HG03108 (cell line): ENCODE measurements around the gene JMJD1C.

Source experiments
- ATAC-seq: cut with Tn5 transposase; IDR thresholded peaks from one replicate; pipeline ENCODE4 v1.9.1; 2021; ENCODE audit warnings: moderate library complexity; ENCODE audit not compliant: unreplicated experiment

The JMJD1C gene

DNA sequence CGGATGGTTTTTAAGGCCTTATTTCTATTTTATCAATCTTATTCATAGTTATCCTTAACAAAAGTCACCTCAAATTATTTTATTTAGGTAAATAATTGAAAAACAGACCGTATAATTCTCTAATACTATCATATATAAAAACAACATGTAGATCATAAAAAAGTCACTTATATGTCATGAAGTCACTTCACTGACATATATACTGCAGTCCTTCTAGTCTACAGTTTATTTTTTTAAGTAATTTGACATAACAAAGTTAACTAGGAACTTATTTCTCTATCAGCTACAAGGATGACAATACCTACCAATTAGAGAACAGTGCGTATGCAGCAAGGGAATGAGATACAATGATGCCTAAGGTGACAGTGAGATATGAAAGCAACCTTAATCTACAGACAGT is 26.2 kb downstream of the JMJD1C start:
- ATAC-seq: no peak

DNA sequence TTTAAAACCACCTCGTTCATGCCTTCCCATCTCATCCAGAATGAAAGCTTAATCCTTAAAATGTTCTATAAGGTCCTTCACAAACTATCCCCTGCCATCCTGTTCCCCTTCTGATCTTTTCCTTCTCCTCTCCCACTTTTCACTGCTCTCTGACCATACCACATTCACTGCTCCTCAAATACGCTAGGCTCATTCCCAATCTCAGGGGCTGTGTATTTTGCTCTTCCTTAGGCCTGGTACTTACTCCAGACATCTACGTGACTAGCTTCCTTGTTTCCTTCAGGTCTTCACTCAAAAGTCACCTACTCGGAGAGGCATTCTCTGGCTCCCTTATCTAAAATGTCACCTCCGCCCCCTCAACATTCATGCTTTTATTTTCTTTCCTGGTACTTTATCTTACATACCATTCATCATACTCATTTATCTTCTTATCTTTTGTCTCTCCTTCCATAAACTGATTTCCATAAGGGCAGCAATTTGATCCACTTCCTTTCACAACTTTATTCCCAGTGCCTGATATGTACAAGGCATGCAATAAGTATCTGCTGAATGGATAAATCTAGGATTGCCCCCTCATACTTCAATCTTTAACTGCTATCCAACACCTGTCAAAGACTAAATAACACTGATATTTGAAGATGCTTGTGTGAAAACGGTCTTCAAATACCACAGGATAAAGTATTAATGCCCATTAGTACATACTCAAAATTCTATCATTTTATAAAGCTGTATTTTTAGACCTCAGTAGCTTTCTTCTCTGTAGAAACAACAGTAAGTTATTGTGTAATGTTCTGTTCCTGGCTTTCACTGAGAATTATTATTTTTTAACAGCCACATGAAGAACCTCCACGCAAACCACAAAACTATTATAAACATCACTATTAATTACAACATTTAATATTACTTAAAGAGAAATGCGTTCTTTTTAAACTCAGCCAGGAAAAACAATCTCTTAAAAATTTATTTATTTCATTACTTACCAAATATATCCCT is 27.0 kb downstream of the JMJD1C start:
- ATAC-seq: no peak

DNA sequence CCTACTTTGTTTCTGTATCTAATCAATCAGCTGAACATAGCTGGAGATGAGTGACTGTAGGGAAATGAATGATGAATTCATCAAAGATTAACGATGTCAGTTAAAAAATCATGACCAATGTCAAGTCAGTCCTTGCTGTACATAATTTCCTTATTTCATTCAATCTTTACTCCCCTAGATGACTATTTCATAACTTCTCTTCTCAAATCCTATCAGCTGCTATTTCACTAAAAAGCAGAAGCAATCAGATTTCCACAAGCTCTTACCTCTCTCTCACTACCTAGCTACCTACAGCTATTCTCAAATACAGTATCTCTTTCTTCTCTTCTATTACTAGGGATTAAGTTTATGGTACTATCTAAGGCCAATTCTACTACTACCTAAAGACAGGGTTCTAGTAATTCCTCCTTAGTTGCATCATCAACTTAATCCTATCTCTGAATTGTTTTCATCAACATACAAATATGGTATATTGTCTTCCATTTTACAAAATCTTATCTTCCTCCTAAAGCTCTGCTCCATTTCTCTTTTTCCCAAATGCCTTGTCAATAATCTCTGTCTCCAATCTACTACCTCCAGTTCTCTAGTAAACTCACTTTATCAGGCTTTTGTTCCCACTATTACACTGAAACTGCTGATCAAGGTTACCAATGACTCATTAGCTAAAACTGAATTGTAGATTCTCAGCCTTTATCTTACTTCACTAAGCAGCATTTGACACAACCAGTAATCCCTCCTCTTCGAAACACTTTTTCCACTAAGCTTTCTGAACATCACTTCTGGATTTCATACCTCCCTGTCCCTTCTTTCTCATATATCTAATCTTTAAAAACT is 28.4 kb downstream of the JMJD1C start:
- ATAC-seq: no peak

DNA sequence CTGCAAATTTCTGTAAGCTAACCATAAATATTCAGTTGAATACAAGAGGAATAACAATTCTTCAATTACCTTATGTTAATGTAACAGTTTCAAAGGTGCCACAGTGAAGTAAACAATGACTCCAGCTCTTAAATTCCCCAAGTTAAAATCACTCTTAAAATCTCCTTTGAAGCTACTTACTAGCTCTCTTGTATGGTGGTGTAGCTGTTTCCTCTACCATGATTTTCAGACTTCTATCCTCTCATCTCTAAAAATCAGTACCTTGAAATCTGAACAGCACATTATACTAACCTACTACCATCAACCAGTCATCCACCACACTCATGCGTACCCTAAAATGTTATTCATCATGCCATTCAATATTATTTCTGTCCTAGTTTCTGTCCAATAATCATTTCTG is 29.6 kb downstream of the JMJD1C start:
- ATAC-seq: no peak

DNA sequence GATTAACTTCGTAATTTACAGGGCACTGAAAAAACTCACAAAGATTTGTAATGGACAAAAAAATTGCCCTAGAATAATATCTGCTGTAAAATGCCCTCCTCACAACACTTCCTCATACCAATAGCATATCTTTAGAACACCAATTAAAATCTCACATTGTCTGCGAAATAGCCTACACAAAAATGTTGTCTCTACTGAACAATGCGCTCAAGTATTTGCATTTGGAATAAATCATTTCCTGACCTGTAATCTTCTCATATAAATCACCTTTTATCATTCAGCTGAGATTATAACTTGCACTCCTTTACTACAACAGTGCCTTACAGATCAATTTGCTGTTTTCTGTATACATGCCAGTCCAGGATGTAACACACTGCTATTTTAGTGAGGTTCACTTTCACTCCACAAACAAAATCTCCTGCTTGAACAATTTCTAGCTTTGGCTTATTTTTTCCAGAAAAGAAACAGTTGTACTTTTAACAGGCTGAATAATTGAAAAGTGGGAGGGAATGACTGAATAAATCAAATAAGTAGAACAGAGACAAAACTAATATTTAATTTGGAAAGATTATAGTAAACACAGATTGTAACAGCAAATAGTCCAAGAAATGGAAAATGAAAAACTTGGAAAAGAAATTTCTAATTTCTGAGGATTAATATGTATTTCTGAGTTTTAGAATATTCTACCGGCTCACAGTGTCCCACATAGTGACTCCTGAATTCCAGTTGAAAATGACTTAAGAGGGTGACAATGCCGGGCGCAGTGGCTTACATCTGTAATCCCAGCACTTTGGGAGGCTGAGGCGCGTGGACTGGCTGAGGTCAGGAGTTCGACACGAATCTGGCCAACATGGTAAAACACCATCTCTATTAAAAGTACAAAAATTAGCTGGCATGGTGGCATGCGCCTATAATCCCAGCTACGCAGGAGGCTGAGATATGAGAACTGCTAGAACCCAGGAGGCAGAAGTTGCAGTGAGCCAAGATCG is 30.6 kb downstream of the JMJD1C start:
- ATAC-seq: no peak

DNA sequence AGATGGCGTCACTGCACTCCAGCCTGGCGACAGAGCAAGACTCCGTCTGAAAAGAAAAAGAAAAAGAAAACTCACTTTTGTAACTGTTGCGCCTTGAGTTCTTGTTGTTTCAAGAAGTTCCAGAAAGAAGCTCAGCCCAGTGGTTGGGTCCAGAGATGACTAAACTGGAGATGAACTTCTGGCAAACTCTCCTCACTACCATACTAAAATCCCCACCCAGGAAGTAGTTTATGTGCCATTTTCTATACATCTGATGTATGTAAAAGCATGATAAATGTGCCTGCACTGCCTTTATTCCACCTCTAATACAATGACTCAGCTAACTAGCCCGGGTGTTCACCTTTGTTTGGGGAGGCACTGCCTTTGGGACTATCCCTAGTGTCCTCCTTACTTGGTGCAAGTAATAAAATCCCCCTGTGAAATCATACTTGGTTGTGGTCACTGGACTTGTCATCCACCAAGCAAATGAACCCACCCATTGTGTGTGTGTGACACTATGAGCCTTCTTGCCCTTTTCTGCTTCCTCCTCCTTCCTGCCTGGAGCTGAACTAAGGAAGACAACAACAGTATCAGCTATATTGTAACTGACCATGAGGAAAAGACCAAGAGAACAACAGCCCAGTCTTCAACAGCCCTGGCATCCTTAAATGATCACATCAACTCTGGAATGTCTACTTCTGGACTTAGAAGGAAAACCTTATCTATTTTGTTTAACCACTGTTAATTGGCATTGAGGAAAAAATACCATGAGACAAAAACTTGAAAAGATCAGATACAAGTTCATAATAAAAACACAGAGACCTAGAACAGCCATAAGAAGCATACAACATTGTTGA is 33.6 kb downstream of the JMJD1C start:
- peak; percentile 47 for ATAC-seq

DNA sequence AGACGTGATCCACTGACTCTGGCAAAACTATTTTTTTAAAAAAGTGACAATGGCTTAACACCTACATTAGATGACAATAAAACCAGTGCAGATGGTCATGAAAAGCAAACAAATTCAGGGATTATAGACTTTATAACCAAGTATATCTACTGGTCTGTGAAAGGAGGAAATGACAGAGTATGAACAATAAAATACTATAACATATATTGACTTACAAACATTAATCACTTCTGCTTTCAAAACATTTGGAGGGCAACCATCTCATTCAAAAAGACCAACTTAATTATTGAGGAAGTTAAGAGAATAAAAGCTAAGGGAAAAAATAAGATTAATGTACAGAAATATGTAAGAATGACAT is 34.8 kb downstream of the JMJD1C start:
- no peak for ATAC-seq

DNA sequence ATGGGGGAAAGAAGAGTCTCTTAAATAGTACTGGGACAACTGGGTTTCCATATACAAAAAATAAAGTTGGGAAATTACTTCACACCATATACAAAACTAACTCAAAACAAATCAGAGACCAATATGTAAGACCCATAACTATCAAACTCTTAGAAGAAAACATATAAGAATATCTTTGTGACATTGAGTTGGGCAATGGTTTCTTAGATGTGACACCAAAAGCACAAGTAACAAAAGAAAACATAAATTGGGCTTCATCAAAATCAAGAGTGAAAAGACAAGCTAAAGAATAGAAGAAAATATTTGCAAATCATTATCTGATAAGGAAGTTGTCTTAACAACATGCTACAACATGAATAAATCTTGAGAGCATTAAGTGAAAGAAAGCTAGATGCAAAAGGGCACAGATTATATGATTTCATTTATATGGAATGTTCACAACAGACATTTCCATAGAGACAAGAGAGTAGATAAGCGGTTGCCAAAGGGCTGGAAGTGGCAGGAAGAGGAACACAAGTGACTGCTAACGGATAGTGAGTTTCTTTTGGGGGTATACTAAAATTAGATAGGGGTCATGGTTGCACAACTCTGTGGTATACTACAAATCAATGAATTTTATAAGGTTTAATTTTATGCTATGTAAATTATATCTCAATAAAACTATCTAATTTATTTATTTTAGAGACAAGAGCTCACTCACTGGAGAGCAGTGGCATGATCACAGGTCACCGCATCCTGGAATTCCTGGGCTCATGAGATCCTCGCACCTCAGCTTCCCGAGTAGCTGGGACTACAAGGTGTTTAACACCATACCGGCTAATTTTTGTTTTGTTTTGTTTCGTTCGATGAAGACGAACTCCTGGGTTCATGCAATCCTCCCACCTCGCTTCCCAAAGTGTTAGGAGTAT is 35.4 kb downstream of the JMJD1C start:
- ATAC-seq: no peak

DNA sequence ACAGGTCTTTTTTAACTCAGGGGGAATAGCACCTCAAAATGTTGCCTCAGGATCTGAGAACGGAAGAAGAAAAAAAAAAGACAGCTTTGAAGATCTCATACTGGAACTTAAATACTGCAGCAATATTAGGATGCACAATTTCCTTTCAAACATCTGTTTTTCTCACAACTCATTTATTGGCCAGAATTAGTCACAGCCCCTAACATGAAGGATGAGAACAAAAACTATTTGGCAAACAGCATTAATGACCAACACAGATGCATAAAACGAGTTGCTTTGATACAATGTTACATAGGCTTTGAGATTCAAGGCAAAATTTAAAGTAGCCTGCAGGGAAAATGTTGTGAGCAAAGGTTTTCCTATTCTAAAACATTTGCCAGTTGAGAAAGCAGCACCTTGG is 36.5 kb downstream of the JMJD1C start:
- ATAC-seq: no peak

DNA sequence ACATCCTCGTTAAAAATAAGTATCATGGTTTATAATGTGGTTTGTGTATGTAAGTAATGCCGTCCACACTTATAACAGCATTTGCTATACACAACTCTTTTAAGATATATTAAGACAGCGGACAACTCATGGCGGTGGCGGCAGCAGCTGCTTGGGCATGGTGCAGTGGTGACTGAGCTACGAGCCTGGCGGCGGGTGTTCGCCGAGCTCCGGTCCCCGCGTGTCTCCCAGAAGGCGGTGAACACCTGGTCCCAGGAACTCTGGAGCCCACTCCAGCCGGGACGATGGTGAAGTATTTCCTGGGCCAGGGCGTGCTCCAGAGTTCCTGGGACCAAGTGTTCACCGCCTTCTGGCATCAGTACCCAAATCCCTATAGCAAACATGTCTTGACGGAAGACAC is 38.8 kb downstream of the JMJD1C start:
- ATAC-seq: no peak

DNA sequence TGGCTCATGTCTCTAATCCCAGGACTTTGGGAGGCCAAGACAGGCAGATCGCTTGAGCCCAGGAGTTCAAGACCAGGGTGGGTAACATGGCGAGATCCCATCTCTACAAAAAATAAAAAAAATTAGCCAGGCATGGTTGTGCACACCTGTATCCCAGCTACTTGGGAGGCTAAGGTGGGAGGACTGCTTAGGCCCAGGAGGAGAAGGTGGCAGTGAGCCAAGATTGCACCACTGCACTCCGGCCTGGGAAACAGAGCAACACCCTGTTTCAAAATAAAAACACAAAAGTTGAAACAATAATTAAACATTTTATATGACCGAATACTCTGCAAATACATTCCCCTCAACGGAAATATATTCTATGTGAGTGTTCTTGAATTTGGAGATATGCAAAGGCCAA is 40.3 kb downstream of the JMJD1C start:
- ATAC-seq: no peak

DNA sequence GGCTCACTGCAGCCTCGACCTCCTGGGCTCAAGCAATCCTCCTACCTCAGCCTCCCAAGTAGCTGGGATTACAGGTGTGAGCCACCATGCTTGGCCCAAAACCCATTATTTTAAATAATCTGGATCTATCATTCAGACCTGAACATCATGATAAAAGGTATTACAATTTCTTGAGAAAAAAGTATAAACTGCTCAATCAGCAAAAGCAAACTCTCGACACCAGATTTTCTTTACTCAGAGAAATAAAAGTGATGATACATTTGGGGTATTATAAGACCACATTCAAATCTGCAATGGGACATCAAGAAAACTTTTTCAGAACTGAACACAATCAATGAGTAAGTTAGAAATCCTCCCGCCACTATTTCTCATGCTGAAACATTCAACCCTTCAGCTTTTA is 41.2 kb downstream of the JMJD1C start:
- no peak for ATAC-seq

DNA sequence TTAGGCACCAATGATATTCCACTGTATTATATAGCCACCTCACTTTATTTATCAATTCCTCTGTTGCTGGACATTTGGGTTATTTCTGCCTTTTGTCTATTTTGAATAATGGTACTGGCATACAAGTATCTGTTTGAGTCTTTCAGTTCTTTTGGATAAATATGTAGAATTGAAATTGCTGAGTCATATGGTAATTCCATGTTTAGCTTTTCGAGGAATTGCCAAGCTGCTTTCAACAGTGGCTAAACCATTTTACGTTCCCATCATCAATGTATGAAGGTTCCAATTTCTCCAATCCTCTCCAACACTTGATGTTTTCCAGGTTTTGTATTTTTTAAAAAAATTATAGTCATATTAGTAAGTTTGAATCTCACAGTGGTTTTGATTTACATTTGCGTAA is 42.3 kb downstream of the JMJD1C start:
- ATAC-seq: no peak

DNA sequence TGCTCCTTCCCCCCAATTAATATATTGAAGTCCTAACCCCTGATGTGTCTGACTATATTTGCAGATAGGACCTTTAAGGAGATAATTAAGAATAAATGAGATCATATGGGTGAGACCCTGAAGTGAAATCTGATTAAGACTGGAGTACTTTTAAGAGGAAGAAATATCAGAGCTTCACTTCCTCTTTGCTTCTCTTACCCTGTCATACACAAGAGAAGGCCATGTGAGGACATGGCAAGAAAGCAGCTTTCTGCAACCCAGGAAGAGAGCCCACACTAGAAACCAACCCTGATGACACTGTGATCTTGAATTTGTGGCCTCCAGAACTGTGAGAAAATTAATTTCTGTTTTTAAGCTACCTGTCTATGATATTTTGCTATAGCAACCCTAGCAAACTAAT is 44.2 kb downstream of the JMJD1C start:
- ATAC-seq: peak; percentile 97

DNA sequence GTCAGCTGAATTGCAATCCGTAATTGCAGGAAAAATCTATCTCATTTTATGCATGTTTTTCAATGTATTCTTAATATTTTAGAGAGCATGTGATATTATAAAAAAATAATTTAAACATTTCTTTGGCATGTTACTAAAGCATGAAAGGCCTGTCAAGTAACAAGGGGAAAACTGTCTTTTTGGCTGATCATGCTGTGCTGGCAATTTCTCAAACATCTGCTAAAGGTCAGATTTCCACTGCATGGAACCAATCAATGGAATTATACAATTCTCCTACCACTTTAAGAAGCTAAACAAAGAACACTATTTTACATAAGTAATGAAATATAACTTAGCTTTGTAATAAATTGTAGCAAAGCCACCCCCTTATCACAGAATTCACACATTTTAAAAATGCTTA is 49.4 kb downstream of the JMJD1C start:
- no peak for ATAC-seq

DNA sequence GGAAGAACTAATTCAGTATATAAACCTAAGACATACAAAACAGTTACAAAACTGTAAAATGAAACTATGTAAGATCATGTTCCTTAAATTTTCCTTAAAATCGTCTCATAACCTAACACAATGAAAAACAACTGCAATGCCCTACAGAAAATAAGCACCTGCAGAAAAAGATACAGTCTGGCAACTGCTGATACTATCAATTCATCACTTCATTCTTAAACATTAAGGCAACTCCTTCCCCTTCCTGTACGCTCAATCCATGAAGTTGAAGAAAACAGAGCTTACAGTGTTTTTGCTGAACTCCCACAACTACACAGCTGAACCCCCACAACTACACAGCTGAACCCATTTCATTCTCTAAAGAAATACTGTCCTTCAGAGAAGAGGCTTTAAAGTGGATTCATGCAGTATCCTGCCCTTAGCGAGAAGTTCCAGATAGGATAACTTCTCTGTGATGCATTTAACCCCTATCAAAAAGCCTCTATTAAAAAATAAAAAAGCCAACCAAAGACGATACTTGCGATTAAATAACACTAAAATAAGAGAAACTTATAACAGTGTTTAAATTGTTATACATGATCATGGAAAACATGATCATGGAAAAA is 50.0 kb downstream of the JMJD1C start:
- ATAC-seq: no peak

DNA sequence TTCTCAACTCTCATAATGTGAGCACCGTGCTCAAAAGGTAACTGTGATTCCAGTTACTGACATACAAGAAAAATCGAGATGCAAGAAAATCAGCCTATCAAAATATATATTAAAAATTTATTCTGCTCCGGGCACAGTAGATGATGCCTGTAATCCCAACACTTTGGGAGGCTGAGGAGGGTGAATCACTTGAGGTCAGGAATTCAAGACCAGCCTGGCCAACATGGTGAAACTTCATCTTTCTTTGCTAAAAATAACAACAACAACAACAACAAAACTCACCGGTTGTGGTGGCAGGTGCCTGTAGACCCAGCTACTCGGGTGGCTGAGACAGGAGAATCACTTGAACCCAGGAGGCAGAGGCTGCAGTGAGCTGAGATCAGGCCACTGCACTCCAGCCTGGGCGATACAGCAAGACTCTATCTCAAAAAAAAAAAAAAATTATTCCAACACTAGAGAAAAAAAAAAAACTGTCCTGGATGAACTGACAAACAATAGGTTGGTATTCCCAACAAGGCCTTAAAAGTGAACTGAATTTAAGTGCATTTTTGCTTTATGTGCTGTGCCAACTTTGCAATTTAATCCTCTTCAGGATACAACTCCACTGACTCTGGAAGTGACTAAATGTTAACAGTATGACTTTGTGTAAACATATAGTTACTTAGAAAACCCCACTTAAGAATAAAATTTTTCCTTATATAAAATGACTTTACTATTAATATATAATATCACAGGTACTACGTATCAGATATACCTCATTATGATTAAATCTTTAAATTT is 51.1 kb downstream of the JMJD1C start:
- ATAC-seq: no peak

DNA sequence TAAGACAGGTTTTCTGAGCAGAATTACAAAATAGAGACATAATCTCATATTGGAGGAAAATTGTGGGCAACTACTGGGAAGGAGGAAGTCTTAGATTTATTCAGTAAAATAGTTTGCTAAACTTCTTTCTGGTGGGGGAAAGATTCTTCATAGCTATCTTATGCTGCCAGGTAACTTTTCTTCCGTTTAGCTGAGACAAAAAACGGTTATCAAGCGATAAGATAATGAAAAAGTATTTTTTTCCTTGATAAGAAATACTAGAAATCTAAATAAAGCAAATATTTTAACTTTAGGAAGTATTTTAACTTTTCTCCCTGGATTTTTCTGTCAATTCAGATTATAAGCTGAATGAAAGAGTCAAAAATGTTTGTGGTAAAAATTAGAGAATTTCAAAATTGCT is 52.3 kb downstream of the JMJD1C start:
- ATAC-seq: no peak
